ENCODE results near the gene ARHGEF19. TPM values are rescaled to one million over a fixed set of nuclear protein-coding genes. Genes with fewer than 3 reads are reported as not detected.

Gene ARHGEF19
- total RNA-seq, 3 donors from 2014 or later (not counting 1 experiment from before 2014, with no cell fraction given) = 14.6 to 18.9 (median 15.8) TPM

- H3K4me1 Mint-ChIP-seq = peaks cover 3 to 13% of the 10 kb centered on the region in 2 donors
- DNase-seq = peak; percentile 67 to 87
- peak; percentile 86 to 97 (median 92) for ATAC-seq
- Histone ChIP-seq H3K27ac (ENCODE audit: low read length) (no peak overlapping the region), H3K9me3 (ENCODE audit: control insufficient read depth, insufficient read depth, low read length) (no peaks in the 10 kb centered on the region), H3K36me3 (ENCODE audit: control insufficient read depth, insufficient read depth, low read length) (peaks cover 5% of the 10 kb centered on the region), H3K27me3 (ENCODE audit: control insufficient read depth, insufficient read depth, low read length) (no peaks in the 10 kb centered on the region), H3K4me1 (ENCODE audit: control insufficient read depth, insufficient read depth, low read length) (peaks cover 9% of the 10 kb centered on the region), H3K4me3 (ENCODE audit: low read length) (no peak overlapping the region)
- 44% methylated on average over 8 of the region's 8 CpGs for WGBS (ENCODE audit: insufficient coverage)
- H3K27ac Mint-ChIP-seq = no peak overlapping the region
- H3K9me3 Mint-ChIP-seq = no peaks in the 10 kb centered on the region
- H3K27me3 Mint-ChIP-seq (ENCODE audit: low read depth in 2 of 2) = no peaks in the 10 kb centered on the region
- TF ChIP-seq CTCF (IDR thresholded peaks at IDR 0.05) = peak; percentile 71
- no peak overlapping the region for H3K4me3 Mint-ChIP-seq
- H3K36me3 Mint-ChIP-seq = no peaks in the 10 kb centered on the region
- intact Hi-C loops (cut with micrococcal nuclease) = loop anchor here (1.0 to 2.0 kb wide), 3 partner anchors 57 to 235 kb away; no protein-coding TSS in a partner anchor
Measured at GRCh38 chr1:16243936-16244649, 31.6 kb upstream of the ARHGEF19 start.

DNA sequence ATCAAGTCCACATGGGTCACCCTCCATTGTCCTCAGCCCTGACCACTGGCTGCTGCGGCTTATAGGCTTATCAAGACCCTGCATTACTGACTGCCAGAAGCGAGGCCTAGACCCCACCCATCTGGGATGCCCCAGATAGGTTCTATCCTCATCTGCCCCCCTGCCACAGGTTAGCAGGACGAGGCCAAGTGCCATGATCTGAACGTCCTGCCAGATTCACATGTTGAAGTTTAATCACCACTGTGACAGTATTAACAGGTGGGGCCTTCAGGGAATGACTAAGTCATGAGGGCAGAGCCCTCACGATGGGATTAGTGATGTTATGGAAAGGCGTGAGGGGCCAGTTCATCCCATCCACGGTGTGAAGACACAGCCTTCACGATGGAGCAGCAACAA is 30.8 kb upstream of the ARHGEF19 start:
- intact Hi-C loops (cut with micrococcal nuclease) = no loop called here
- Histone ChIP-seq H3K27me3 (ENCODE audit: control insufficient read depth, insufficient read depth, low read length) (no peaks in the 10 kb centered on the region), H3K4me1 (ENCODE audit: control insufficient read depth, insufficient read depth, low read length) (peaks cover 7% of the 10 kb centered on the region), H3K4me3 (ENCODE audit: low read length) (no peak overlapping the region), H3K36me3 (ENCODE audit: control insufficient read depth, insufficient read depth, low read length) (peaks cover 5% of the 10 kb centered on the region), H3K27ac (ENCODE audit: low read length) (no peak overlapping the region), H3K9me3 (ENCODE audit: control insufficient read depth, insufficient read depth, low read length) (no peaks in the 10 kb centered on the region)
- Mint-ChIP-seq H3K4me3 (no peak overlapping the region), H3K27ac (no peak overlapping the region), H3K9me3 (no peaks in the 10 kb centered on the region), H3K27me3 (ENCODE audit: low read depth in 2 of 2) (no peaks in the 10 kb centered on the region), H3K4me1 (peaks cover 0 to 4% of the 10 kb centered on the region in 2 donors), H3K36me3 (no peaks in the 10 kb centered on the region)
- no peak for ATAC-seq
- DNase-seq = no peak
- WGBS (ENCODE audit: insufficient coverage) = 87% methylated on average over 8 of the region's 8 CpGs
- no peak for TF ChIP-seq CTCF (IDR thresholded peaks at IDR 0.05)

DNA sequence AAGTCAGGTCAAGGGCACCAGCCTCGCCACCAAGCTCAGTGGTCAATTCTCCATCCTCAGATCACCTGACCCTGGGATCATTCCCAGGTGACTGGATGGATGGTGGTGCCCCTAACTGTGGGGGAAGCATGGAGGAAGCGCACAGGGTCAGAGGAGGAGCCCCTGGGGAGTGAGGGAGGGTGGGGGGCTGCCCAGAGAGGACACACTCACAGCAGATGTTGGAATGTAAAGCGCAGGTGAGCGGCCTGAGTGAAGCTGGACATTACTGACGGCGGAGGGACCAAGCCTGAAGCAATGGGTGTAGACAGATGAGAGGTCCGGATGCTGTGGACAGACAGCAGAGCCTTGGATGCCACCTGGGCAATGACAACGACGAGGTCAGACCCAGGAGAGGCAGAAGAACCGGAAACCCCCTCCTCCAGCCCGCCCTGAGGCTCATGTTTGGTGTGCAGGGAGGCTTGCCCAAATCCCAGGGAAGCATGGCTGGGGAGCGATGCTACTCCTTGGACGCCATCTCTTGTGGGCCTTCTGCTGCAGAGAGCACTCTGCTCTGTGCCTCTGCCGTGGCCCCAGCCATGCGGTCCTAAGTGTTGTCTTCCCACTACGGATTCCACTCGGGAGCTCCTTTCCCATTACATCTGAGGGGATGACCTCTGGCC is 30.2 kb upstream of the ARHGEF19 start:
- Mint-ChIP-seq H3K4me1 (peaks cover 2 to 7% of the 10 kb centered on the region in 2 donors), H3K27ac (no peak overlapping the region), H3K9me3 (no peaks in the 10 kb centered on the region), H3K36me3 (no peaks in the 10 kb centered on the region), H3K4me3 (no peak overlapping the region), H3K27me3 (ENCODE audit: low read depth in 2 of 2) (no peaks in the 10 kb centered on the region)
- DNase-seq (no peak), ATAC-seq (no peak)
- peaks cover 12% of the 10 kb centered on the region for H3K4me1 ChIP-seq (ENCODE audit: control insufficient read depth, insufficient read depth, low read length)
- no peaks in the 10 kb centered on the region for H3K27me3 ChIP-seq (ENCODE audit: control insufficient read depth, insufficient read depth, low read length)
- H3K4me3 ChIP-seq (ENCODE audit: low read length) = no peak overlapping the region
- 93% methylated on average over 17 of the region's 17 CpGs for WGBS (ENCODE audit: insufficient coverage)
- peaks cover 5% of the 10 kb centered on the region for H3K36me3 ChIP-seq (ENCODE audit: control insufficient read depth, insufficient read depth, low read length)
- no peaks in the 10 kb centered on the region for H3K9me3 ChIP-seq (ENCODE audit: control insufficient read depth, insufficient read depth, low read length)
- intact Hi-C loops (cut with micrococcal nuclease) = no loop called here
- no peak overlapping the region for H3K27ac ChIP-seq (ENCODE audit: low read length)
- no peak for TF ChIP-seq CTCF (IDR thresholded peaks at IDR 0.05)

Data from natural killer cell (primary cell).